T-helper 1 cell treated with Interleukin-12 subunit alpha and Interleukin-12 subunit beta and Interleukin-4 antibody, amounts not matched to agents 30 ng/mL and 1 ng/mL, for 36 hours (primary cell): ENCODE data around the gene SERP2. TPM values are rescaled to one million over a fixed set of nuclear protein-coding genes. Genes with fewer than 3 reads are reported as not detected.
"Not testable (repeated sequence)": the region's sequence is repeated elsewhere in the genome, so short reads cannot be mapped to it uniquely, and the experiment has no call there.

ENCODE experiments used
- intact Hi-C: fragments of 100-400 bp; cut with micrococcal nuclease; formaldehyde crosslinking; loops from one replicate; pipeline ENCODE4 v1.15.1; 2024
- total RNA-seq: library from RNA; stranded (reverse); gene quantifications from 2 replicates; pipeline ENCODE4 v1.2.3, GENCODE V29; 2022

The SERP2 gene
- 0.80 and 1.7 TPM in 2 replicates for total RNA-seq

DNA sequence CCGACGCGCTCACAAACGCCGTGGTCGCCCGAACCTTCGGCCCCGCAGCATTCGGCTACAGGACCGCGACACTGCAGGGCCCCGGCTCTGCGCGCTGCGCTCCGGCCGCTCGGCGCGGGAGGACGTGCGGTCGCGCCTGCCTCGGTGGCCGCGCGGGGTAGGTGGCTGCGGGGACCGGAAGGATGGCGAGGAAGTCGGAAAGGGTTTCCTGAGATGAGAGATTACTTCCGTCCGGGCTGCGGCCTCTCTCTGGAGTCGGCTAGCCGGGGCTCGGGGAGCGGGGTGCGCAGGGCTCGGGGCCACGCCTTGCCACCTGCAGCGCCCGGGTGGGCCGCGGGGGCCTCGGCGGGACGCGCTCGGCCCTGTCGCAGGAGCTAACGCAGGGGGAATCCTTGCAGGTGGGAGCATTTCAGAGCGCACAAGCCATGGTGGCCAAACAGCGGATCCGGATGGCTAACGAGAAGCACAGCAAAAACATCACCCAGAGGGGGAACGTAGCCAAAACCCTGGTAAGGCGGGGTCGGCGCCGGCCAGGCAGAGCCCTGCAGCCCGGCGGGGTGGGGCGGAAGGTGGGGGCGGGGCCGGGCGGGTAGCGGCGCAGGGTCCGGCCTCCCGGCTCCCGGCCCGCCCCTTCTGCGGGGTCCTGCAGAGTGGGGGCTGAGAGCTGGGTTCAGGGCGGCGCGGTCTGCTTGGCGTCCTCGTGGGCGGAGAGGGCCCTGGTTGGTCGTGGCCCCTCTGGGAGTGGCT is at the start of gene SERP2:
Gene SERP2, plus strand, starts transcription at position 224 of the 747 bp plus-strand sequence. Its CDS starts 202 bp downstream, at position 426.
- intact Hi-C loops: no loop called here

DNA sequence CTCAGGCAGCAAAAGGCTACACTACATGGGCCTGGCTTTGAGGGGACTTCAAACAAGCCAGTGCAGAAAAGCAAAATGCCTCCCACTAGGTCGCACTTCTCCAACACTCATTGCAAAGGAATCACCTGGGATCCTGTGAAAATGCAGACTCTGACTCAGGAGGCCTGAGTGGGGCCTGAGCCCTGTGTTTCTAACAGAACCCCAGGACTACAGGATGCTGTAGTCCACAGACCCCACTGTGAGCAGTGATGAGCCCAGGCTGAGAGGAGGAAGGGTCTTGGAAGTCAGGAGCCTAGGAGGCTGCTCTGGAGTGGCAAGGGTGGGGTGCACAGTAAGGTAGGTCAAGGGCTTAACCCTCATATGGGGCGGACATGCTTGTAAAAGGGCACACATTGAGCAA is 46.7 kb upstream of the SERP2 start:
- intact Hi-C loops: no loop called here

DNA sequence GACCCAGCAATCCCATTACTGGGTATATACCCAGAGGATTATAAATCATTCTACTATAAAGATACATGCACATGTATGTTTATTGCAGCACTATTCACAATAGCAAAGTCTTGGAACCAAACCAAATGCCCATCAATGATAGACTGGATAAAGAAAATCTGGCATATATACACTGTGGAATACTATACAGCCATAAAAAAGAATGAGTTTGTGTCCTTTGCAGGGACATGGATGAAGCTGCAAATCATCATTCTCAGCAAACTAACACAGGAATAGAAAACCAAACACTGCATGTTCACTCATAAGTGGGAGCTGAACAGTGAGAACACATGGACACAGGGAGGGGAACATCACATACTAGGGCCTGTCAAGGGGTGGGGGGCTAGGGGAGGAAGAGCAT is 44.6 kb upstream of the SERP2 start:
- intact Hi-C loops: not testable (repeated sequence)

DNA sequence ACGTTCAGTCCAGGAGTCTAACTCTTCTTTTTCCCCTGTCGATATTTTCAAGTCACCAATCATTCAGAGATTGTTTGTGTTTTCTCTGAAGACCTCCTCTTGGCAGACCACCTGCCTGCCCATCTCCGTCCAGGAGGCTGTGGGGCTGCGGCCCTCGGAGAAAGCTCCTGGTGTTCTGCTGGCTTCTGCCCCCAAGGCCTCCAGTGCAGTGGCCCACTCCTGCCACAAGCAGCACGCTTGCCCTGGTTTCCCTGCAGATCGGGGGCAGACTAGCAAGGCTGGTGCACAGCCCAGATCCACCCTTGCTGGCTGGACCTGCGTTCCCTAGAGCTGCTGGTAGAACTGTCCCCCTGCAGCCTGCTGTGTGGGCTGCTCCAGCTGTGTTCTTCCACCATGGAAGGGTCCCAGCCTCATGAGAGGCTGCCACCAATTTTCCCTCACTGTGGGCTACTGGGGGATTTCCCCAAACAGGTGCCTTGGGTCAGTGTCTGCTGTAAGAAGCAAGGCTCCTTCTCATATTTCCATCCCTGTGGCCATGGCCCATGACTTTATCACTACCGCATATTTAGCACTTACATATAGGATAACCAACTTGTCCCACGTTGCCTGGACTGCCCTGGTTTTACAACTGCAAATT is 43.6 kb upstream of the SERP2 start:
- intact Hi-C loops: no loop called here

DNA sequence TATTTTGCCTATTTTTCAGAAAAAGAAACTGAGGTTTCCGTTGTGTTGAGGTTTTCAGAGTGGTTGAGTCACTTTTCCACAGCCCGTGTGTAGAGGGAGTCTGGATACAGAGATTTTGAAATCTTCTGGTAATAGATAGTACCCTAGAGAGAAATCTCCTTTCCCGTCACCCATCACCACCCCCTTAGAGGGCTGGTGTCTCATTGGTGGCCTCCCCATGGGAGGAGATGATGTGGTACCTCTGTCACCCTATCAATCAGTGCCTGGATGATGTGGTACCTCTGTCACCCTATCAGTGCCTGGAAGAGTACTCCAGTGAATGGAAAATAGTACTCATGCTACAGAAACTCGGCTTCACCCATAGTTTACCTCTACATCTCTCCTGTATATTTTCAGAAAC is 42.2 kb upstream of the SERP2 start:
- intact Hi-C loops: no loop called here

DNA sequence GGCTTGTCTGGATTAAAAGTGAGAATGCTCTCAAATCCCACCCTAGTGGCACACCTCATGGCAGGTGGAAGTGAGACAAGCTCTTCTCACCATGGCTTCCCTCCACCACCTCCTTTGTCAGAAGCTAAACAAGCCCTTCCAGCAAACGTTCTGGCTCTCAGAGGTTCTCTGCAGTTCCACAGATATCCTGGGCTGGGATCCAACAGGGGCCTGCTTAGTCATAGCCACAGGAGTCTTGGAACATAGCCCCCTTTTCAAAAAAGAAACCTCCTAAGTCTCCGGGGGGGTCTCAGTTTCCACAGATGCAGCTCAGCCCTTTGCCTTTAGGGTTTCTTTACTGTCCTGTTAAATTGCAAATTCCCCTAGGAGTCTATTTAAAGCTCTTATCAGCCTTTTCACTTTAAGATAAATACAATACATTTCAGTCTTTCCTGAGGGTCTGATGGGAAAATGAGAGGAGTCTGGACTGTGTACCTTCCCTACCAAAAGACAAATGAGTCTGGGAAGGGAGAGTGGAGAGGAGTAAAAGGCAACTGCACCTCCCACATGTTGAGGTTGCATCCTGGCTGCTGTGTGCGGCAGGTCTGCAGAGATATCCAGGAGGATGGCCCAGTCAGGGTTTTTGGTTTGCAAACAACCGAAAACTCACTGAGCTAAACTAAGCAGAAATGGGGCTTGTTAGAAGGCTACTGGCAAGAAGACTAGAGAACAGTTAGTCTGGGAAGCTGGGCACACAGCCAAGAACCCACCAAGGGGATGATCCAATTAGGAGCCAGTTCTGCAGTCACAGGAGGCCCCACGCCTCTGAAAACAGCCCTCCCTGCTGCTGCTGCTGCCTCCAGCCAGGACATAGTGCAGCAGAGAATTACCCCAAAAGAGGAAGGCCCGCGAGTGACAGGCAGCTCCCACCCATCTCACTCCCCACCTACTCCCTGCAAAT is 41.4 kb upstream of the SERP2 start:
- intact Hi-C loops: no loop called here

DNA sequence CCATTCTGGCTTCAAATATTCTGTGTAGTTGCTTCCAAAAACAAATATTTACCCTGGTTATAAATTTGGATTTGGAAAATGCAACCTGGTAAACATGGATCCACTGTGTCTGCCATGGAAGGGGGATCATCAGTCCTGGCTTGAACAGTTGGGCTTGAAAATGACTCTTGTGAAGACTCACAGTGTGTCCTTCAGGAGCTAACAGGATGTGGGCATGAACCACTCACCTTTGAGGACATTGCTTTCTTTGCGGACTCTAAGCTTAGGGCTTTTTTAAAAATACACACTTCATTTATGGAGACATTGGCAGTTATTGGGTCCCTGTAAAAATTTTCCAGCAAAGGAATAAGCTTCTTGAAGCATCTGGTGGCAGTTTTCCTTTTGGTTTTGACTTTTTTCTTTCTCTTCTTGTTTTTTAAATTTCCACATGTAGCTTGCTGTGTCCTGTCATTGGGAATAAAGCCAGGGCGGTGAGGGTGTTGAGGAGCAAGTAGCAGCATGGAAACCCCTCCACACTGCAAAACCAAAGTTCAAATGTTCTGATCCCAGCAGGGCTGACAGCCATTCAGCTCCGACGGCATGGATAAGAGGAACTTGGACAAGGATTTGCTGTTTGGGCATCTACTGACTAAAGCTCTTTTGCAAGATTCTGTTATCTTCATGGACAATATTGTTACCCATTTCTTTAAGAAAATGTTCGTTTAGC is 39.5 kb upstream of the SERP2 start:
- intact Hi-C loops: no loop called here

DNA sequence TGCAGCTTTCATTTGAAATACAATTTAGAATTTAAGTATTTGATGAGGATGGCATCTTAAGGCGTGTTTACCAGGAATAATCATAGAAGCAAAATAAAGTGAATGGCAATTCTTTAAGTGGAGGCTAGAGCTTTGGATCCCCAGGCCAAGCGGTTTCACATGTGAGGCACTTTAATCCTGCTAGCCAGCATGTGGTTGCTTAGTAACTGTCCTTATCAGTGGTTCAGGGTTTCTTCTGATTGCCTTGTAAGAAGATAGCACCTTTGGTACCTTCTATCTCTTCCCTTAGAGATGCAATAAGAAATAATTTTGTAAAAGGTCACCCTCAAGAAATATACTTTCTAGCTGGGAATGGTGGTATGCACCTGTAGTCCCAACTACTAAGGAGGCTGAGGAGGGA is 38.9 kb upstream of the SERP2 start:
- intact Hi-C loops: no loop called here

DNA sequence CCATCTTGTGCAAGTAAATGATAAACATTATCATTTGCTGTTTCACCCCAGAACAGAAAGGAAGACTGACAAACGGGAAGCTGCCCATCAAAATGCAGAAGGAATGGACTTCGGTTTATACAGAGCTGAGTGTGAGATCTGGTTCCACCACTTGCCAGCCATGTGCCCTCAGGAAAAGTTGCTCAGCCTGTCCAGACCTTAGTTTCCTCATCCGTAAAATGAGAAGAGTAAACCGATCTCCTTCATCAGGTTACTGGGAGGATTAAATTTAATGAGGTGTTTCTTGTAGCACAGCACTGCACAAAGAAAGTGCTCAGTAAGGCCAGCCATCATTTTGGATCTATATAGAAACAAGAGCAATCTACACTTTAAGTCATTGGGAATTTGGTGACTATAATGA is 36.7 kb upstream of the SERP2 start:
- intact Hi-C loops: no loop called here

DNA sequence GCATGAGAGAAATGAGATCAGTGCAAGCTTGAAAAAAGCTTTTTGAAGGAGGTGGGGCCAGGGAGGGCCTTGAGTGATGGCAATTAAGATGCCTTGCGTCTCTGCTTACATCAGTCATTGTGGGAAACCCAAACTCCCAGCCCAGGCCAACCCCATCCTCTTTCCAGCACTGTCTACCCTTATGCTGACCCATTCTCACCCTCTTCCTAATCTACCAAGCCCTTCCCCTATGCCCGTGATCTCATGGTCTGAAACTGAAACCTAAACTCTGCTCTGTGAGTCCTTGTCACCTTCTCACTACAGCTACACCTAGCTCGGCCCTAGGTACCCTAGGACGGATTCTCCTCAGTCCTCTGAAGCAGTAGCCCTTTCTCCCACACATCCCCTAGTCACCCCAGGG is 36.0 kb upstream of the SERP2 start:
- intact Hi-C loops: no loop called here

DNA sequence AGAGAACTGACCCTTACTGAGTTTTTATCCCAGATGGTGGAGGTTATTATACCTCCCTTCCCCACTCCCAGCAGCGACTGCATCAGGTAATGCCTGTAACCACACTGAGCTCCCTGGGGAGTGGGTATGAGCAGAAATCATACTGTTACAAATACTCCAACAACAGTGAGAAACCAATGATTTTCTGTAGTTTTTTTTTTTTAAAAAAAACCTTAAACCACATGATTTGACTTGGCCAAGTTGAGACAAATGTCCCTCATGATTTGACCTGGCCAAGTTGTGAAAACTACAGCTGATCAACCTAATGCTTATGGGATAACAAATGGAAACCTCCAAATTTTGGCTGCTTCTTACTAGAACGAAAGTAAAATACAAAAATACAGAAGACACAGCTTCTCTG is 33.1 kb upstream of the SERP2 start:
- intact Hi-C loops: no loop called here

DNA sequence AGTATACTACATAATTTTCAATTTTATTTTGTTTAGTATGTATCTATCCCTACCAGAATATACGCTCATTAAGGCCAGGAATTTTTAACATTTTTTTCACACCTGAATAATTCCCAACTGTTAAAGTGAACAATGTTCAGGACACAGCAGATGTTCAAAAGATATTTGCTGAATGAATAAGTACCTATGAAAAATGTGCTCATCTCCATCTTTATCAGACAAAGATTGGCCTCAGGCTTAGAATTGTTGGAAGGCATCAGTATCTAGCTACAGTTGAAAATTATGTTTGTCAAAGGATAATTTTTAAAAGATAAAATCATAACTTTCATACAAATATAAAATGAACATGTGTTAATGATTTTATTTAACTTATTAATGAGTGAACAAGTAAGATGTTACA is 30.9 kb upstream of the SERP2 start:
- intact Hi-C loops: no loop called here

DNA sequence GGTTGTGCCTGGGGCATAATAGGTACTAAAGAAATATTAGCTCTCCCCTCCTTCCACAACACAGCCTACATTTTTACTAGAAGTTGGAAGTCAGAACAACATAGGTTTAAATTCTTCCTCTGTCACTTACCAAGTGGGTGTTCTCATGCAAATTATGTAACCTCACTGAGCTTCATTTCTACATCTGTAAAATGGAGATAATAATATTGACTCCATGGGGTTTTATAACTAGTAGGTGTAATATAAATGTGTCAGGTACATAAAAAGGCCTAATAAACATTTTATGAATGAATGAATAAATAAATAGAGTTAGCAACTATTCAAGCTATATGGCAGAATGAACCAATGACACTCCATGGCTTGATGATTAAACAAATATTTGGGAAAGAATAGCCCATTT is 27.1 kb upstream of the SERP2 start:
- intact Hi-C loops: no loop called here

DNA sequence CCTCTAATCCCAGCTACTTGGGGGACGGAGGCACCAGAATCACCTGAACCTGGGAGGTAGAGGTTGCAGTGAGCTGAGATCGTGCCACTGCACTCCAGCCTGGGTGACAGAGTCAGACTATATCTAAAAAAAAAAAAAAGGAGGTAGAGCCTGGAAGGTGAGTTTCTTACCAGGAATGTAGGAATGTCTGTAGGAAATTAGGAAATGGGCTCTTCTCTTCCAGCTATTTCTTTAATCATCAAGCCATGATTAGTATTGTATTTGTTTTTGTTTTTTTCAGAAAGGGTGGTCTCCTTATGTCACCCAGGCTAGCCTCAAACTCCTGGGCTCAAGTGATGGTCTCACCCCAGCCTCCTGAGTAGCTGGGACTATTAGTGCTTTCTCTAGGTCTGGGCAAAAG is 26.3 kb upstream of the SERP2 start:
- intact Hi-C loops: no loop called here

DNA sequence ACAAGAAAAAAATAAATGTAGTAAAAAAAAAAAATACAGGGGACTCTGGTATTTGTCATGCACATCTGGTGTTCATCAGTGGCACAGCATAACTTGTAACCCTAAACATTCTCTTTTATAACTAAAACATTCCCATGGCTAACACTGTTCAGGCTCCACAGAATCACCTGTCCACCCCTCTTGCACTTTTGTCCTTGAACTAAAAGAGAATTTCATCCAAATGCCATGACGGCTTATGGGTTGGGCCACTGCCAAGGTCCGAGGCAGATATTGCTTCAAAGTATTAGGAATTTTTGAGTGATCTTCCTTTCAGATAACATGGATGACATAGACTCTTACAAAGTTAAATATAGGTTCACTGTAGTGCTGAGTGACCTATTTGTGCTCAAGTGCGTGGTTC is 25.7 kb upstream of the SERP2 start:
- intact Hi-C loops: no loop called here

DNA sequence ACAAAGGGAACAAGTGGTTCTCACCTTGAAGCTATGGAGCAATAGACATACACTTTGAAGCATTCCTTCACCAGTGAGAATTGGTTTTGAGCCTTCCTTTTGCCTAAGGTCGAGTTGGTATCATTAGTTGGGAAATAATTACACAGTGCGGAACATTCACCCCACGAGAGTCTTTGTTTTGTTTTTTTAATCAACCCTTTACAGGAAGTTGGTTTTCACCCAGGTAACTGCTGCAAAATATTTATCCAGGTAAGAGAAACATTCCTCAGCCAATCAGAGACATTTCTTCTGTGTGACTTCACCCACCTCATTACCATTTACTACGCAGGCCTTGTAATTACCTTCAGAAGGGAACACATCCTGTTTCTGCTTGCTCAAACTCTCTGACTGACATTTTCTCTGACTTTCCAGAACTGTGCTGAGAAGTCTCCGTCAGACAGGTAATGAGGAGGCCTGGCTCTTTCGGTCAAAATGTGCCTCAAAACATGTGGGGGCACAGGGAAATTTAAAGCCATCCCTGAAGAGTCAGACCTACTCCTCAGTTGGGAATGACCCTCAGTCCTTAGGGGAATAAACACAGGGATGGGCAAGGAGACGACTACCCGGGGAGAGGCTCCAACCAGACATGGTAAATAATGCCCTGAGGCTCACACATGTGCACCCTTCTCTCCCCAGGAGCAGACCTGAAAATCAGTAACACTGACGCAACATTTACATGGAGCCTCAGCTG is 22.7 kb upstream of the SERP2 start:
- intact Hi-C loops: no loop called here

DNA sequence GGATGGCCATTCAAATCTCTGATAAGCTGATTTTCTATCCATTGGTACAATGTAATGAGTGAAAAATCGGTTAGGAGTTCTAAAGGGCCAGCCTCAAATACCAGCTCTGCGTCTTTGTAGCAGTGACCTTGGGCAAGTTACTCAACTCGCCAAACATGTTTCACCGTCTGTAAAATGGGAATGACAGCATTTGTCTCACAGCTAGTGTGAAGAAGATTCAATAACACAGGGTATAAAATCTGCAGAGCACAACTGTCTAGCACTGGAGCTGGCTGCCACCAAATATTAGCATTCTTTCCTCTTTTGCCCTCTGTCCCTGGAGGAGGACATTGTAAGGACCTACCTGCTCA is 22.1 kb upstream of the SERP2 start:
- intact Hi-C loops: no loop called here

DNA sequence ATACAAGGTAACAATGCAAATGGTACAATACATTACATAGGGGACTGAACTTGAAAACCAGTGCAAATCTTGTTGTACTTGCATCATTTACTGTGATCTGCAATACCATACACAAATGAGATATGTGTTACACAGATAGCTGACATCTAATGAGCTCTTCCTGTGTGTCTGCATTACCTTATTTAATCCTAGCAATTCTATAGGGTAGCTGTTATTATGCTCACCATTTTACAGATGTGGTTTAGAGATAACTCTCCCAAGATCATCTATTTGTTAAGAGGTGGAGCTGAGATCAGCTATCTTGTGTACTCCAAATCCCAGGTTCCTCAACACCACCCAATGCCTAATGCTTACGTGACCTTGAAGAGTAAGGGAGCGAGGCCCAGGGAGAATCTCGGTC is 21.4 kb upstream of the SERP2 start:
- intact Hi-C loops: no loop called here

DNA sequence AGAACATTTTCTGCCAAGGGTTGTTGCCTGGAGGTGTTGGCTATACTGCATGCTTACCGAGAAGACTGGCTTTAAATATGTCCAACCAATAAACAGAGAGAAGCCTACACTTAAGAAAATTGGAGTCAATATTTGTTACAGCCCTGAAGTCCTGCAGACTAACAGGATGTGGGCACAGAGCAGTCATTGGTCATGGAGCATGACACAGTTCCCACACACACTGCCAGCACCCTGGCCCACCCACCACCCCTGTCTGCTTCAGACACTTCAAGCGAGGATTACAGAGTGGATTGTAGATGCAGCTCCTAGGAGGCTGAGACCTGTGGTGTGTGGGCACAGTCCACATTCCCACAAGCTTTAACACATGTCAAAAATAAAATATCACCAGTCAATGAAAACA is 21.0 kb upstream of the SERP2 start:
- intact Hi-C loops: no loop called here

DNA sequence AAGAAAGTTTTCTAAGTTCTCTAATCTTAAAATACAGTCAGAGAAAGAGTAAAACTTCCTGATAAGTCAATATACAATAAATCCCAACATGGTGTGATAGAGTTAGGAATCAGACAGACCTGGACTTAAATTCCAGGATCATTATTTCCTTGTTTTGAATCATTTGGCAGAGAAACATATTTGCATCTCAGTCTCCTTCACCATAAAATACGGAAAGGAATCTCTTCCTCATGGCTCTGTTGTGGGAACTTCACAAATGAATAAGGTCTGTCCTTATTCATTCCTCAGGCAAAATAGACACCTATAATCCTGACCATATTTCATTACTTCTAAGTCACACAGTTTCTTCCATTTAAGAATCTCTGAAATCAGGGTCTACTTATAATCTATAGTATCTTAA is 19.3 kb upstream of the SERP2 start:
- intact Hi-C loops: no loop called here

DNA sequence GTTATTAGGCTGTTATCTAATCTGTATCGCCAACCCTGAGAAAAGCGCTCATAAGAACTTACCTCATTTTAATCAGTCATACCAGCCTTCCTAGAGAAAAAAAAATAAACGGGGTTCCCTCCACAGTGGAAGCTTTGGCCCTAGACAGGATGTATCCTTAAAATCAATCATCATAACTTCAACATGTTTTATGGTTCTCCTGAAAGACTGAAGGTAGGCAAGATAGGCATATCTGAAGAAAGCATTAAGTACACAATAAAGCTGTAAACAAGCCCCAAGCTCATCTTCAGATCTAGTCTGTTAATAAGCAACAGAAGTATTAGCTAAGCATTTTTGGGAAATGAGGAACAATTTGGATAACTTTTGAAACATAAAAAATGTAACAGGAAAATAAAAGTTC is 18.7 kb upstream of the SERP2 start:
- intact Hi-C loops: no loop called here
